ENCODE data around the gene WRAP73. TPM values are rescaled to one million over a fixed set of nuclear protein-coding genes. Genes with fewer than 3 reads are reported as not detected.
"Not testable (repeated sequence)": the region's sequence is repeated elsewhere in the genome, so short reads cannot be mapped to it uniquely, and the experiment has no call there.

Gene WRAP73
- total RNA-seq, 6 experiments from 2014 or later = 5.6 to 9.1 (median 7.1) TPM

DNA sequence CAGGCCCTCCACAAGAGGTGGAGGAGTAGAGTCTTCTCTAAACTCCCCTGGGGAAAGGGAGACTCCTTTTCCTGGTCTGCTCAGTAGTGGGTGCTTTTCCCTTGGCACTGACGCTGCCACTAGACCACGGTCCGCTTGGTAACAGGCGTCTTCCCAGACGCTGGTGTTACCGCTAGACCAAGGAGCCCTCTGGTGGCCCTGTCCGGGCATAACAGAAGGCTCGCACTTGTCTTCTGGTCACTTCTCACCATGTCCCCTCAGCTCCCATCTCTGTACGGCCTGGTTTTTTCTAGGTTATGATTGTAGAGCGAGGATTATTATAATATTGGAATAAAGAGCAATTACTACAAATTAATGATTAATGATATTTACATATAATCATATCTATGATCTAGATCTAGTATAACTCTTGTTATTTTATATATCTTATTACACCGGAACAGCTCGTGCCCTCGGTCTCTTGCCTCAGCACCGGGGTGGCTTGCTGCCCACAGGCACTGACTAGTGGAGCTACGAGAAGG, 28.7 kb downstream of the WRAP73 start:
- intact Hi-C loops (cut with DNase I); H3K36me3 ChIP-seq; H3K27ac ChIP-seq; H3K27me3 ChIP-seq; ATAC-seq; DNase-seq; H3K9me3 ChIP-seq; H3K4me3 ChIP-seq: not testable (repeated sequence)
- WGBS (ENCODE audit: insufficient coverage, low coverage, low lambda C conversion rate, missing lambda C conversion rate) = 22% methylated on average over 13 of the region's 15 CpGs
- H3K4me1 ChIP-seq = peaks cover 0 to 25% (median 3%) of the 10 kb centered on the region in 4 donors
- TF ChIP-seq, protein P1, sequence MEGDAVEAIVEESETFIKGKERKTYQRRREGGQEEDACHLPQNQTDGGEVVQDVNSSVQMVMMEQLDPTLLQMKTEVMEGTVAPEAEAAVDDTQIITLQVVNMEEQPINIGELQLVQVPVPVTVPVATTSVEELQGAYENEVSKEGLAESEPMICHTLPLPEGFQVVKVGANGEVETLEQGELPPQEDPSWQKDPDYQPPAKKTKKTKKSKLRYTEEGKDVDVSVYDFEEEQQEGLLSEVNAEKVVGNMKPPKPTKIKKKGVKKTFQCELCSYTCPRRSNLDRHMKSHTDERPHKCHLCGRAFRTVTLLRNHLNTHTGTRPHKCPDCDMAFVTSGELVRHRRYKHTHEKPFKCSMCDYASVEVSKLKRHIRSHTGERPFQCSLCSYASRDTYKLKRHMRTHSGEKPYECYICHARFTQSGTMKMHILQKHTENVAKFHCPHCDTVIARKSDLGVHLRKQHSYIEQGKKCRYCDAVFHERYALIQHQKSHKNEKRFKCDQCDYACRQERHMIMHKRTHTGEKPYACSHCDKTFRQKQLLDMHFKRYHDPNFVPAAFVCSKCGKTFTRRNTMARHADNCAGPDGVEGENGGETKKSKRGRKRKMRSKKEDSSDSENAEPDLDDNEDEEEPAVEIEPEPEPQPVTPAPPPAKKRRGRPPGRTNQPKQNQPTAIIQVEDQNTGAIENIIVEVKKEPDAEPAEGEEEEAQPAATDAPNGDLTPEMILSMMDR (IDR thresholded peaks at IDR 0.05) = peak in 3 of 4 donors; percentile 34 to 61 (median 54)

DNA sequence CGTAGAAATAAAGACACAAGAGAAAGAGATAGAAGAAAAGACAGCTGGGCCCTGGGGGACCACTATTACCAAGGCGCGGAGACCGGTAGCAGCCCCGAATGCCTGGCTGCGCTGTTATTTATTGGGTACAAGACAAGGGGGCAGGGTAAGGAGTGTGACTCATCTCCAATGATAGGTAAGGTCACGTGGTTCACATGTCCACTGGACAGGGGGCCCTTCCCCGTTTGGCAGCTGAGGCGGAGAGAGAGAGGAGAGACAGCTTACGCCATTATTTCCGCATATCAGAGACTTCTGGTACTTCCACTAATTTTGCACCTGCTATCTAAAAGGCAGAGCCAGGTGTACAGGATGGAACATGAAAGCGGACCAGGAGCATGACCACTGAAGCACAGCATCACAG, 29.2 kb downstream of the WRAP73 start:
- Histone ChIP-seq H3K27me3 (no peaks in the 10 kb centered on the region), H3K4me3 (no peak overlapping the region), H3K4me1 (peaks cover 0 to 19% (median under 1%) of the 10 kb centered on the region in 4 donors), H3K36me3 (no peaks in the 10 kb centered on the region), H3K9me3 (no peaks in the 10 kb centered on the region), H3K27ac (no peak overlapping the region)
- TF ChIP-seq POLR2A (IDR thresholded peaks at IDR 0.05) = no peak
- TF ChIP-seq, protein P1 (IDR thresholded peaks at IDR 0.05) = no peak
- intact Hi-C loops (cut with DNase I) = no loop called here
- no peak for DNase-seq
- WGBS (ENCODE audit: insufficient coverage, low coverage, low lambda C conversion rate, missing lambda C conversion rate) = 87% methylated on average over 9 of the region's 12 CpGs
- no peak for ATAC-seq

- intact Hi-C loops (cut with DNase I) = loop anchor here (5.0 kb wide), 2 partner anchors 122 to 127 kb away; no protein-coding TSS in a partner anchor
- Histone ChIP-seq H3K4me1 (peaks cover 0 to 16% (median 0%) of the 10 kb centered on the region in 4 donors), H3K36me3 (no peaks in the 10 kb centered on the region), H3K27ac (no peak overlapping the region), H3K9me3 (no peaks in the 10 kb centered on the region), H3K27me3 (no peaks in the 10 kb centered on the region), H3K4me3 (no peak overlapping the region)
- no peak for TF ChIP-seq POLR2A (IDR thresholded peaks at IDR 0.05)
- TF ChIP-seq, protein P1 (IDR thresholded peaks at IDR 0.05) = peak; percentile 71 to 92 (median 87)
- peak; percentile 83 to 93 (median 90) for ATAC-seq
- peak in 2 of 3 donors; percentile 59 to 72 for DNase-seq
- 22% methylated on average over 19 of the region's 21 CpGs for WGBS (ENCODE audit: insufficient coverage, low coverage, low lambda C conversion rate, missing lambda C conversion rate)
Observed at GRCh38 chr1:3618881-3619671, 30.8 kb downstream of the WRAP73 start.

DNA sequence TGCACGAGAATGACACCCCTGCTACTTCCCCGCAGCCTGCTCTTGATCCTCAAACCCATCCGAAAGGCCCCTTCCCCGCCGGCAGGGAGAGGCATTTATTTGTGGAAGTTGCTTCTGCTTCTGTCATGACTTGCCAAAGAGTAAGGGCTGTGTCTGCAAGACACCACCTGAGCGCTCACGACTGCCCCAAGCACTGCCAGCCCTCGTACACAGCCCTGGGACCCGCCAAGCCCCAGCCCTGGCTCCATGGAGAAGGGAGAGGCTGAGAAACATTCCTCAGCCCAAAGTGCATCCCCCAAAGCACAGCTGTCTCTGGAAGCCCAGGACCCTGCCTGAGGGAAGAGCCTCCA, 31.4 kb downstream of the WRAP73 start:
- no peak for ATAC-seq
- Histone ChIP-seq H3K4me3 (no peak overlapping the region), H3K9me3 (no peaks in the 10 kb centered on the region), H3K4me1 (peaks cover 0 to 11% (median 0%) of the 10 kb centered on the region in 4 donors), H3K36me3 (no peaks in the 10 kb centered on the region), H3K27me3 (no peaks in the 10 kb centered on the region), H3K27ac (no peak overlapping the region)
- intact Hi-C loops (cut with DNase I) = loop anchor here (5.0 kb wide), 2 partner anchors 121 to 126 kb away; no protein-coding TSS in a partner anchor
- no peak for TF ChIP-seq POLR2A (IDR thresholded peaks at IDR 0.05)
- TF ChIP-seq, protein P1 (IDR thresholded peaks at IDR 0.05) = no peak
- DNase-seq = no peak
- WGBS (ENCODE audit: insufficient coverage, low coverage, low lambda C conversion rate, missing lambda C conversion rate) = no CpG with 5 or more reads among the region's 9 CpGs

Data from right lobe of liver (tissue), 6 donors.